GM12878 (cell line): ENCODE results near the gene TPI1. TPM values are rescaled to one million over a fixed set of nuclear protein-coding genes. Genes with fewer than 3 reads are reported as not detected.

Experiments
- BCLAF1 ChIP-seq: fragments of 450-650 bp; IDR thresholded peaks from 2 replicates; pipeline ENCODE4 v1.6.1; 2017; ENCODE audit warnings: antibody characterized with exemption, mild to moderate bottlenecking, moderate library complexity
- BRCA1 ChIP-seq: IDR thresholded peaks from 2 replicates; pipeline ENCODE4 v1.6.1; 2011; ENCODE audit warnings: low read depth, low read length, improper control_type of control experiment
- CTCF ChIP-seq, 3 experiments: IDR thresholded peaks in 2 of 3; conservative IDR thresholded peaks in 1 of 3; 2 replicates each; pipeline ENCODE4 v1.5.1; 2011; ENCODE audit warnings: low read depth in 3 of 3, low read length in 3 of 3, mild to moderate bottlenecking in 3 of 3, control low read depth in 2 of 3, moderate library complexity in 2 of 3, inconsistent platforms in 1 of 3, mixed read lengths in 1 of 3; ENCODE audit not compliant: control insufficient read depth in 2 of 3, insufficient read depth in 1 of 3; ENCODE audit errors: extremely low read depth in 1 of 3
- E4F1 ChIP-seq: fragments of 450-650 bp; IDR thresholded peaks from 2 replicates; pipeline ENCODE4 v1.6.1; 2018; ENCODE audit warnings: borderline replicate concordance, mild to moderate bottlenecking; ENCODE audit not compliant: partially characterized antibody
- GATAD2B ChIP-seq: fragments of 450-650 bp; conservative IDR thresholded peaks from 2 replicates; pipeline ENCODE4 v1.6.1; 2017; ENCODE audit warnings: low read depth, mild to moderate bottlenecking, moderate library complexity
- IKZF2 ChIP-seq, 2 experiments: fragments of 450-650 bp; IDR thresholded peaks; 2 replicates each; pipeline ENCODE4 v1.6.1; 2017; ENCODE audit warnings: mild to moderate bottlenecking in 2 of 2, moderate library complexity in 2 of 2
- JUND ChIP-seq: IDR thresholded peaks from 2 replicates; pipeline ENCODE4 v1.6.1; 2012; ENCODE audit warnings: low read depth, mild to moderate bottlenecking, low read length, improper control_type of control experiment, moderate library complexity
- KDM1A ChIP-seq: fragments of 200-600 bp; sonication (generic); IDR thresholded peaks from 2 replicates; pipeline ENCODE4 v1.6.1; 2016; ENCODE audit warnings: borderline replicate concordance
- LARP7 ChIP-seq: fragments of 450-650 bp; IDR thresholded peaks from 2 replicates; pipeline ENCODE4 v1.6.1; 2017; ENCODE audit warnings: mild to moderate bottlenecking
- MLLT1 ChIP-seq: fragments of 450-650 bp; IDR thresholded peaks from 2 replicates; pipeline ENCODE4 v1.6.1; 2016; ENCODE audit warnings: mild to moderate bottlenecking
- NBN ChIP-seq: fragments of 450-650 bp; IDR thresholded peaks from 2 replicates; pipeline ENCODE4 v1.6.1; 2016
- NRF1 ChIP-seq: conservative IDR thresholded peaks from 2 replicates; pipeline ENCODE4 v1.6.1; 2011; ENCODE audit warnings: mild to moderate bottlenecking, low read depth, low read length, improper control_type of control experiment
- RFX5 ChIP-seq: IDR thresholded peaks from 2 replicates; pipeline ENCODE4 v1.6.1; 2011; ENCODE audit warnings: low read depth, low read length, improper control_type of control experiment
- SMAD5 ChIP-seq: IDR thresholded peaks from 2 replicates; pipeline ENCODE4 v1.6.1; 2016; ENCODE audit warnings: antibody characterized with exemption, low read depth
- STAT1 ChIP-seq: fragments of 450-650 bp; conservative IDR thresholded peaks from 2 replicates; pipeline ENCODE4 v1.6.1; 2014; ENCODE audit warnings: antibody characterized with exemption, mild to moderate bottlenecking
- TCF3 ChIP-seq: IDR thresholded peaks from 2 replicates; pipeline ENCODE4 v1.6.1; 2012; ENCODE audit warnings: low read depth, mild to moderate bottlenecking, low read length, borderline replicate concordance; ENCODE audit not compliant: insufficient read depth
- USF2 ChIP-seq: IDR thresholded peaks from 2 replicates; pipeline ENCODE4 v1.6.1; 2011; ENCODE audit warnings: low read depth, low read length, improper control_type of control experiment, borderline replicate concordance
- polyA plus RNA-seq, 11 experiments: library from polyadenylated mRNA; depleted of rRNA in 4 of 11; unstranded in 6 of 11; stranded (reverse) in 5 of 11; fragments of >200 nt; fragmentation: Nextera tagmentation in 4 of 11; fragmentation: Illumina TruSeq in 1 of 11; extraction: Ambion mirVana in 4 of 11; extraction: Trizol in 1 of 11; gene quantifications; 1 replicate in 1 of 11; 2 replicates in 10 of 11; pipeline versions ENCODE4 v1.2.1 to v1.2.3, GENCODE V29; 2011 to 2016; ENCODE audit warnings: inconsistent platforms in 2 of 11, missing spikeins in 2 of 11, low read depth in 1 of 11
- total RNA-seq, 4 experiments: library from RNA; depleted of rRNA in 3 of 4; stranded (reverse); fragments of >200 nt in 3 of 4; fragmentation: Illumina TruSeq in 1 of 4; extraction: Trizol in 1 of 4; gene quantifications; 2 replicates each; pipeline versions ENCODE4 v1.2.1 to v1.2.3, GENCODE V29; 2013 to 2021

TPI1 gene
- total and polyA plus RNA-seq, 10 of the 15 experiments (the other 5 are each of a cell fraction or from before 2014, with no cell fraction given) = 916 to 7,349 (median 1,677) TPM

GRCh38 chr12:6867413-6868210, at the start of gene TPI1 (continued):
- TF ChIP-seq CTCF (IDR thresholded peaks at IDR 0.05 in 2 of 3, conservative IDR thresholded peaks at IDR 0.05 in 1 of 3; ENCODE audit: control insufficient read depth in 2 of 3, extremely low read depth in 1 of 3, insufficient read depth in 1 of 3, low read depth in 3 of 3, low read length in 3 of 3) (no peak), LARP7 (peak; percentile 90), NBN (no peak), GATAD2B (no peak; the same call in none of the 2 replicates), MLLT1 (no peak), JUND (no peak), NRF1 (0 out of 2 replicates have a peak, but pooled peaks have one; percentile 24), SMAD5 (peak; percentile 95), RFX5 (no peak), STAT1 (no peak), BCLAF1 (no peak), BRCA1 (no peak), IKZF2 (IDR thresholded peaks at IDR 0.05) (no peak), KDM1A (no peak), TCF3 (peak; percentile 84; the same call in 1 of the 2 replicates), USF2 (no peak), E4F1 (no peak)
